Hematopoietic multipotent progenitor cell treated with erythropoietin and hydrocortisone succinate and interleukin-3 and kit ligand, for 15 days (in vitro differentiated cells): ENCODE results near the gene ZFX.
"Not testable (repeated sequence)": the region's sequence is repeated elsewhere in the genome, so short reads cannot be mapped to it uniquely, and the experiment has no call there.

Experiments used
- DNase-seq: peaks from one replicate; pipeline ENCODE4 v3.0.0-alpha.2; 2015; ENCODE audit warnings: low spot score

The ZFX gene

GRCh38 chrX:24151513-24151912, 2.0 kb downstream of the ZFX start:
- DNase-seq, result no peak

- no peak for DNase-seq
Measured at GRCh38 chrX:24153178-24153795, 3.8 kb downstream of the ZFX start.

GRCh38 chrX:24153796-24154189, 4.3 kb downstream of the ZFX start:
- no peak for DNase-seq

GRCh38 chrX:24154490-24155034, 5.0 kb downstream of the ZFX start:
- no peak for DNase-seq

- DNase-seq, result not testable (repeated sequence)
Measured at GRCh38 chrX:24155747-24156146, 6.2 kb downstream of the ZFX start.

- no peak for DNase-seq
Measured at GRCh38 chrX:24156177-24156576, 6.6 kb downstream of the ZFX start.

- DNase-seq, result no peak
Measured at GRCh38 chrX:24158881-24159280, 9.4 kb downstream of the ZFX start.

- no peak for DNase-seq
Measured at GRCh38 chrX:24166078-24166477, 16.5 kb downstream of the ZFX start.

- no peak for DNase-seq
Measured at GRCh38 chrX:24167719-24168472, 18.4 kb downstream of the ZFX start.

- DNase-seq, result no peak
Measured at GRCh38 chrX:24168807-24169206, 19.3 kb downstream of the ZFX start.

GRCh38 chrX:24169211-24169610, 19.7 kb downstream of the ZFX start:
- no peak for DNase-seq

GRCh38 chrX:24173115-24173847, 23.8 kb downstream of the ZFX start:
- DNase-seq, result no peak

- DNase-seq, result no peak
Measured at GRCh38 chrX:24175276-24175675, 25.7 kb downstream of the ZFX start.

GRCh38 chrX:24178441-24178840, 28.9 kb downstream of the ZFX start:
- no peak for DNase-seq

- no peak for DNase-seq
Measured at GRCh38 chrX:24184018-24184417, 34.5 kb downstream of the ZFX start.

- DNase-seq, result no peak
Measured at GRCh38 chrX:24186483-24186882, 37.0 kb downstream of the ZFX start.

- DNase-seq, result no peak
Measured at GRCh38 chrX:24186986-24187385, 37.5 kb downstream of the ZFX start.

- DNase-seq, result no peak
Measured at GRCh38 chrX:24189490-24189889, 40.0 kb downstream of the ZFX start.

- no peak for DNase-seq
Measured at GRCh38 chrX:24190500-24191156, 41.1 kb downstream of the ZFX start.

- no peak for DNase-seq
Measured at GRCh38 chrX:24196509-24196908, 47.0 kb downstream of the ZFX start.

- no peak for DNase-seq
Measured at GRCh38 chrX:24198101-24198500, 48.6 kb downstream of the ZFX start.

GRCh38 chrX:24200133-24200532, 50.6 kb downstream of the ZFX start:
- no peak for DNase-seq
